SK-N-DZ (cell line): ENCODE measurements around the gene KCNIP4.
"Not testable (repeated sequence)": the region's sequence is repeated elsewhere in the genome, so short reads cannot be mapped to it uniquely, and the experiment has no call there.

Experiments
- DNase-seq: peaks from one replicate; pipeline ENCODE4 v3.0.0-alpha.2; 2015; ENCODE audit warnings: low spot score

The KCNIP4 gene

DNA sequence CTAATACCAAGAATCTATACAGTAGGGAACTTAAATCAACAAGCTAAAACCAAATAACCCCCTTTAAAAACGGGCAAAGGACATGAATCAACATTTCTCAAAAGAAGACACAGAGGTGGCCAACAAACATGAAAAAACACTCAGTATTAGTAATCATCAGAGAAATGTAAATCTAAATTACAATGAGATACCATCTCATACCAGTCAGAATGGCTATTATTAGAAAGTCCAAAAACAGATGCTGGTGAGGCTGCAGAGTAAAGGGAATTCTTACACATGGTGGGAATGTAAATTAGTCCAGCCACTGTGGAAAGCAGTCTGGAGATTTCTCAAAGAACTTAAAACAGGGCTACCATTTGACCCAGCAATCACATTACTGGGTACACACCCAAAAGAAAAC, 1080.5 kb downstream of the KCNIP4 start:
- no peak for DNase-seq

DNA sequence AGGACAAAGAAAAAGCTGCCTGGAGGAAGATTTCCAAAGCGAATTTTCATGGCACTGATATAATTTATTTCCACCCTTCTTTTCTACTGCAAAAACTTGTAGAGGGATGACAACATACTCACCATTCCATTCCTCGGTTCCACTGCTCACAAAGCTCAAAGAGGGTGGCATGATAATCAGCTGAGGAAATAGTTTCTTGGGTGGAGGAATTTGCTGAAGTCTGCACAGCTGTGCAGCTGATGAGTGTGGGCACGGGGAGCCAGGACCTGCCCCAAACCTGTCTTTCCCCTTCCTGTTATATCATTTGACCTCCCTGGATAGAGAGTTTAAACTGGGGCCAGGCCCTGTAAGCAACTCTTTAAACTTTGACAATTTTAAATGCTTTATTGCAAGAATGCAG, 1087.7 kb downstream of the KCNIP4 start:
- DNase-seq: no peak

DNA sequence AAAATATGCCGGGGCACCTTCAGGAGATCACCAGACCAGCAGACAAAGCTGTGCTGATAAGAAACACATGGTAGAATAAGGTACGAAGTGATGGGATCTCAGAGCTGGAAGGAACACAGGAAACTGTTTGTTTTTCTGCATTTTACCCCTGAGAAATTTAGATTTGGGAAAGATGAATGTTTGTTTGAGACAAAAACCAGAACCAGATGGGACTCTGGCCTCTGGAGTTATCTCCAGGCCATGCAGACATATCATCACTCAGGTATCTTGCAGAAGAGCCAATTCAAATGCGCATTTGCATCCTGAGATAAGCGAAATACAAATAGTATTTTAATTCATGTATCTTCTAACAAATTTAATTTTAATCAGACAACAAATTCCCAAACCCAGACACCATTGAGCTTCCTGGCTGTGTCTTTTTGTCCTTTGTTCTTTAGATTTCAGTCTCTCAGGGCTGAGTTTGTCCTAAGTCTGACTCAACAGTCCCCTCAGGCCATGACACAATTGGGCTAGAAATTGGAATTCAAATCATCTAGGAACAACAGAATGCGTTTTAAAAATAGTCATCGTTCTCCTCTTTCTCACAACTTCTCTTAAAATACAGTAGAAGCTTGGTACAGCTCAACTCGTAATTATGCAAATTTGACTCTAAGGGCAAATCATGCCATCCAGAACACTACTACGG, 1089.3 kb downstream of the KCNIP4 start:
- DNase-seq: peak; percentile 3

DNA sequence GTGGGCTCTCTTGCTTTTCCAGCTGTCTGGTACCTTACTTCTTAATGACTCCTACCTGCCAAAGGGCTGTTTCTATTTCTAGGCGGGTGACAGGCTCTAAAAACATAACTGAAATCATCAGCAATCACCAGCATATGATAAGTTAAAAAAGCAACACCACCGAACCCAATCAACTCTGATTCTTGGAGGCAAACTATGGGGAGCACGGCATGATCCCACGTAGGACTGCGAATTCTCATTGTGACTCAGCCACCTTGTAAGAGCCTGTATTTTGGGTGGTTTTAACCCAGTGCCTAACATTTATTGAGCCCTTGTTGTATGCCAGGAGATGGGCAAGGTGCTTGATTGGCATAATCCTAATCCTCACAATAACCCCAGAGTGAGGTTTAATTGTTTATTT, 1091.5 kb downstream of the KCNIP4 start:
- DNase-seq: no peak

DNA sequence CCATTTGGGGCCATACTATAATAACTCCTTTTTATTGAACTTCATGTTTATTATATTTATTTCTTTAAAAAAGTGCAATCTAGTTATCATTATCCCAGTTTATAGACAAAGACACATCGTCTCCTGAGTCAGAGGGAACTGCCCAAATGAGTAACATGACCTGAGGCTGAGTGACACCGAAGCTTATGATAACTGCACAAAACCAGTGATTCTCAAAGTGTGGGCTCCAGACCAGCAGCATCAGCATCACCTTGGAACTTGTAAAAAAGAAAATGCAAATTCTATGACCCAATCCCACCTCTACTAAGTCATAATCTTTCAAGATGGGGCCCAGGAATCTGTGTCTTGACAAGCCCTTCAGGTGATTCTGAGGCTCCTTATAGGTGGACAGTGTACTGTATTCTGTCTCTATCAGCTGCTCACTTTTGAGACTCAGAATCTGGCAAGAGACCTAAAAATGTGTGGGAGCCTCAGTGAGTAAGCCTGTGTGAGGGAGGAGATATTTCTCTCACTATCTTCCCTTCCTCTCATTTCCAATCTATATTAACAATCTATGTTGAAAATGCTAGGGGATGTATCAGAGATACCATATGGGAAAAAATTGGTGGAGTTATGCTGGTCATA, 1101.3 kb downstream of the KCNIP4 start:
- no peak for DNase-seq

DNA sequence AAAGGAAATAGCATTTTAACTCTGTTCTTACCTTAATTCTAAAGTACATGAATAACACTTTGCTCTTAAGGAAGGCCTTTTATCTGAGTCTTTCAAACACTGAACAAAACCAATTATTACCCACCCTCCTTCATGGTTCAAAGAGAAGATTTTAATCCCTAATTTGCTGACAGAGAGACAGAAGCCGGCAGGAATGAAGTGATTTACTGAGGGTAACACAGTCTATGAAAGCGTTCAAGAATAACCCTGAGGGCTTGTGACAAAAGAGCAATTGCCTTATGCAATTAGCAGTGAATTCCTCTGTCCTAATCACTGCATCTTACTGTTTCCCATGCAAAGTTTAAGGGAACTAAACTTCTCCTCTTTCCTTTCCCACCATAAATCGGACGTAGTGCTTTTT, 1104.3 kb downstream of the KCNIP4 start:
- no peak for DNase-seq

DNA sequence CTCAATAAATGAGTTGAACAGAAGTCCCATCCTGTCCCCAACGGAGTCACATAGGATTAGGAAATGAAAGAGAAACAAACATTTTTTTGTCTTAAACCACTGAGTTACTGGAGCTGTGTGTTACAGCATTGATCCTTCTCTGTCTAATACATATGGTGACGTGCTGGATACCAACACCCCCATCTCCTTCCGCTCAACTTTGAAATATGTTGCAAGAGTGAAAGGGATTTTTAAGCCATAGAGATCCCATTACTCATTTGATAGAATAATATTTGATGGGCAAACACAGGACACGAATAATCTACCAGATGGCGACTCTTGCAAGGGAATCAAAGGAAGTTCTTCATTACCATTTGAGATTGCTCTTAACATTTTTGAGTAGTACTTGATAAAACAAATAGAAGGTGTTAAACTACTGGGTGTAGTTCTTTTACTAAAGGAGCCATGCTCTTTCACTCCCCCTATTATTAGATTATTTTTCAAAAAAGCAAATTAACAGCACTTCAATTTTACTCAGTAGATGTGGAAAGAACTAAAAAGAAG, 1107.9 kb downstream of the KCNIP4 start:
- DNase-seq: no peak

DNA sequence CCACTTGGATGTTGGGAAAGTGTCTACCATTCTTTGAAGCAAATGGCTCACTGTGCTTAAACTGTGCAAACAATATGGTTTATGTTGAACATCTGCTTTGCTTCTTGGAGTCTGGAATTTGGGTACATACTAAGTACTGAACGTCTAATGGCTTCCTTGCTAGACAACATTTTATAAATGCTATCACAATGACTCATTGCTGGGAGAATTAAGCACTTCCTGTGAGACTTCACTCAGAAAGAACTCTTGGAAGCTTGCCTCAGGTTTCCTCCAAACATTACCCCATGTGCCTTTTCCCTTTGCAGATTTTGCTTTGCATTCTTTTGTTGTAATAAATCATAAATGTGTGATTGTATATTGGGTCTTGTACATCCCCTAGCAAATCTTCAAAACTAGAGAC, 1108.6 kb downstream of the KCNIP4 start:
- DNase-seq: no peak

DNA sequence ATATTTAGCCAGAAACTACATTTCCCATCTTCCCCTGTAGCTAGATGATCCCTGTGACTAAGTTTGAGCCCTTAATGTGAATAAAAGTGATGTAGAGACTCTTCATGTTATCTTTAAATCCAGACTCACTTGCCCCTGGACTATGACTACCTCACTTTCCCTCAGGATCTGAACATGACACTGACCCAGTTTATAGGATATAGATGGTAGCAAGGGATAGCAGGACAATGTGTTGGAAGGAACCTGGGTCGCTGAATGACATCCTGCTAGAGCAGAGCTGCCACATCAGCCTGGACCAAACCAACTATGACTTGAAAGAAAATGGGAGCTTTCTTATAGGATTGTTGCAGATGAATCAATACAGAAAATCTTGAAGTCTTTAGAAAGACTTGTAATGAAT, 1110.1 kb downstream of the KCNIP4 start:
- no peak for DNase-seq

DNA sequence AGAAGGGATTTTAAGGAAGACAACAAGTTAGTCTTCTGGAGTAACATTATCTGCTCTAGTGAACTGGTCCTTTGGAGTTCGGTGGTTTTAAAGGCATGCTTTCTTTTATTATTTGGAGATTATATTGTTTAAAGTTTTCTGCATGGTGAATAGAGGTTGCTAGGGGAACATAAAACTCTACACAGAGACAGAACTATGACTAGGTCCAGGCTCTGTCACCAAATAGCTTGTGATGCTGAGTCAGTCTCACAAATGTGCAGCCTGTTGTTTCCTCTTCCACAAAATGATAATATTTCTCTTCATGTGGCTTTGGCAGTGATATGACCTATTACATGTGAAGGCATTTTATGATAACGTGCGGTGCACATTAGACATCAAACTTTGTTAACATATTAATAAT, 1115.7 kb downstream of the KCNIP4 start:
- no peak for DNase-seq

DNA sequence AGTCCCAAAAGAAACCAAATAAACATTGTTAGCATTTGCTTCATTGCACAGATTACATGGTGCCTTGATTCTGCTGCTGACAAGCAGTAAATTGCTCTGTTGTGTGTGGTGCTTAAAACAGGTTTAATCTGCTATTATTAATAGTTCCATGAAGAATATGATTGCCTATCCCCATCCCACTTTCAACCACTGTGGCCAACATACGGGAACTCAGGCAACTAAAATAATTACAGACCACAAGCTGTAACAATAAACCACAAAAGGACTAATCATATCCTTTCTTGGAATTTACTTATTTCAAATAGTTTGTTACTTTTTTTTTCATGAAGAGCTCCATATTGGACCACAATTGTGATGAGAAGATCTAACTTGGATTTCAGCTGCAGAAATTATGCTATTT, 1116.8 kb downstream of the KCNIP4 start:
- DNase-seq: no peak

DNA sequence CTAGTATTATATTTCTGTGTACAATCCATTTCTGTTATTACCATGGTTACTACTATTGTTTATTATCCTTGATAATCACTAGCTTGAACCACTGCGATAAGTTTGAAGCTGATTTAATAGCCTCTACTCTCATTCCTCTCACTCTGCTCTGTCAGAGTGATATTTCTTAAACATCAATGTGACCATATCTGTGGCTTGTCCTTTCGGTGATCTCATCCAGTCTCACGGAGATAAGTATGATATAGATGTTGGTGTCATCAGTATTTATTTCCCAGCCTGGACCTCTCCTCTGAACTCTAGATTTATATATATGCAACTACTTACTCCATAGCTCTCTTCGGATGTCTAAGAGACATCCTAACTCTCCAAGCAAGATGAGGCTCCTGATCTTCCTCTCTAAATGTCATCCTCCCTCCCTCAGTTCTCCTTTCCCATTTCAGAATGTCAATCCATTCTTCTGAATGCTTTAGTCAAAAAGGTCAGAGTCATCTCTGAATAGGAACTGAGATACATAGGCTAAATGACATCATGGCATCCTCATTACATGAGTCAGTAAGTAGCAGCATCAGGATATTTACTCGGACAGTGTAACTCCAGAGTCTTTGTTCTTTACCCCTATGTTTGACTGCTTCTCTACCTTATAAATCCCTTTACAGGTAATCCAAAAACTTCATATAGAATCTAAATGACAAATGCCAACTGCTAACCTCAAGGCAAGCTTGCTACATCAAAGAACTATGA, 1118.8 kb downstream of the KCNIP4 start:
- DNase-seq: no peak

DNA sequence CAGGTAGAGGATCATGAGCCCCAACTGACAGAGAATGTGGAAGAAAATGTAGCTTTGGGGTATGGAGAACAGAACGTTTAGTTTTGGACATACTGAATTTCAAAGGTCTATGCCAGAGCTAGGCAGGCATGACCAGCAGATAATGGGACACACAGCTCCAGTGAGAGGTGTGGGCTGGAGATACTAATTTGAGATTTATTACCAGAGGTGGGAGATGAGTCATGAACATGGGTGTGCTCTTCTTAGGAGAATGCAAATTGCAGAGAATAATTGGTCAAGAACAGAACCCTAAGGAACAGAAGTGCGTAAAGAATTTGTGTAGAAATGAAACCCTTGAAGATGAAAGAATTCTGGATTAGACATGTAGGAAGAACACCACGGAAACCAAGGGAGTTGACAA, 1123.1 kb downstream of the KCNIP4 start:
- DNase-seq: no peak

DNA sequence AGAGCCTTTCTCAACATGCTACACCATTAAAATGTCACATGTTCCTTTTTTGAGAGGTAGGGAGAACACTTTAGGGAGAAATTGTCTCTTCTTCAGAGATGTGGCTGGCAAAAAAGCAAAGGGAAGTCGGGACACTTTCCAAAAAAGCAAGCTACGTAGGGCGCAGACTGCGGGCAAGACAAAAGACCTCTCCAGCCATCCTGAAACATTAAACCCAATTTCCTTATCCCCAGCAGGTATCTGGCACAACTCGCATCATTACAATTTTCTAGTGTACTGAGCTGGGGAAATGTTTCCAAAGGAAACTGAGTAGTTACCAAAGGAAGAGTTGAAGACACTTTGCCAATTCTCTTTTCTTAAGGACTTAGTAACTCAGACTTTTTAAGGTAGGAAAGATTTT, 1132.3 kb downstream of the KCNIP4 start:
- no peak for DNase-seq

DNA sequence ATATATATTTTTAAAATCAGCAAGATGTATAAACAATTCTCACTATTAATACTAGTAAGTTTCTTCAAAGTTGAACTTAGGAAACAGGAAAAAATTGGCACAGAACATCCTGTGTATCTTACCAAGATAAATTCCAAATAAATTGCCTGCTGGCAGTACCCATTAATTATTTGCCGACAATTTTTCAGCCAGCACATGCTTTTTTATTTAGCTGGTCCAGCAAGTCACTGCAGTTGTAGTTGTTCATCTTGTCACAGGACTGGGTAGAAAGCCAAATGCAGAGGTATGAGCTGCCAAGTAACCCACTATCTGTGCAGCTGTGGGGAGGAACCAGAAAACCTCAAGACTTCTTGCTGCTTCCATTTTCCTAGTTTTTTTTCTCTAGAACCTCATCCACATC, 1134.9 kb downstream of the KCNIP4 start:
- no peak for DNase-seq

DNA sequence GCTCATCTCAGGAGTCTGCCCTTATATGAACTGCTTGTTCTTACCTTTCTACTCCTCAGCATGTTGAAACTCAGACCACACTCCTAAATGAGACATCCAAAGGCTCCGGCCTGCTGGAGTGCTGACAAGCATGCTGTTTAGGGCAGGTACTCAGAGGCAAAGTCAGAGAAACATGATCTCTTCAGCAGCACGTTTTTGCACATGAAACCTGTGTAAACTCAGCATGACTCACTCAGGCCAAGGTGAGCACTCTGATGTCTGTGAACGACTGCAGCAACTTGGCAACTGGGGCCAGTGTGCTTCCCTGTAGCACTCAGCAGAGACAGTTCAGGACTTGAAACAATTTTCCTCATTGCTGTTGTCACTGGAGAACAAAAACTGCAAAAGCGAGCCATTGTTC, 1138.8 kb downstream of the KCNIP4 start:
- no peak for DNase-seq

DNA sequence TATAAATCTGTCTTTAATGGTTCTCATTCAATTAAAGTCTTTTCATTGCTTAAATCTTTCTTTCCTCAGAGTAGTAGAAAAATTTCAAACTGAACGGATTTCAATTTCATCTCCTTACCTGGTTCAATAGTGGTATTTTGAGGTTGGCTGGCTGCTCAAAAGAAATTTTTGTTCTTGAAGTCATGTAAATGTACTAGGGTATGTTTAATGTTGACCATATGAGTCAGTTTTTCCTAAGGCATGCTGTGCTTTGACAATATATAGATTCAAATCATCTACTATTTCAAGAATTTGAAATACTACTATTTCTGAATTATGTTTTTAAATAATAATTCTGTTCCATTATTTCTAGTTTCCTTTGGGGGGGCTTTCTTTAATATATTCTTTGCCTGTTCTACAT, 1142.9 kb downstream of the KCNIP4 start:
- no peak for DNase-seq

DNA sequence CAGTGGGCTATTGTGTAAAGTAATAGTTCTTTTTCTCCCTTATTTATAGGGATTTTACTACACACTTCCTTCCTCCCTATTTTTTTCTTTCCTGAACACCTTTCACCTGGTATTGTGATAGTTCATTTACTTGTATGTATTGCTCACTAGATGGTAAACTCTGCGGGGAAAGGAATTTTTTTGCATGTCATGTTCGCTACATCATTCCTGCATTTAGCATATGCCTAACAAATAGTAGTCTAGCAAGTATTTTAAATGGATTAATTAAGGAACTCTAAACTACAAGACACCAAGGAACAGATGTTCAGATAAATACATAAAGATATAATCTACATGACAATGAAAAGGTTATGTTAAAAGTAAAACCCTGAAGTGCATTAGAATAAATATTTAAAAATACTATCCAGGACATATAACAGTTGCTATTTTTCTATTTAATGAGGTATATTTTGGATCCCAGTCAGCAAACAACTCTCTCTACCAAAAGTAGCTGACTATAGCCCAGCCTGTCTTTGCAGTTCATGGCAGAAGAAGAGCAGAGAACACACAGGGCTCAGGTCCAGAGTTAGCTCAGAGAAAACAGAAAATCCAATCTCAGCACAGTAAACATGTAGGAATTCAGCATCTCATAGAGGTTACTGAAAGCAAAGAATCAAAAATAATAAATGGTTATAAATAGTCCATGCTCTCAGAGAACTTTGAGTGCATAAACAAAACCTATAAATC, 1160.5 kb downstream of the KCNIP4 start:
- DNase-seq: no peak

DNA sequence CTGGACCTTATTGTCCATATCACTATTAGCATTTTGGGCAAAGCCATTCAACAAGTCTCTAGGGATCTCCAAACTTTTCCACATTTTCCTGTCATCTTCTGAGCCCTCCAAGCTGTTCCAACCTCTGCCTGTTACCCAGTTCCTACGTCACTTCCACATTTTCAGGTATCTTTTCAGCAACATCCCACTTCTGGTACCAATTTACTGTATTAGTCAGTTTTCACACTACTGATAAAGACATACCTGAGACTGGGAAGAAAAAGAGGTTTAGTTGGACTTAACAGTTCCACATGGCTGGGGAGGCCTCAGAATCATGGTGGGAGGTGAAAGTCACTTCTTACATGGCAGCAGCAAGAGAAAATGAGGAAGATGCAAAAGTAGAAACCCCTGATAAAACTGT, 1165.4 kb downstream of the KCNIP4 start:
- DNase-seq: not testable (repeated sequence)

DNA sequence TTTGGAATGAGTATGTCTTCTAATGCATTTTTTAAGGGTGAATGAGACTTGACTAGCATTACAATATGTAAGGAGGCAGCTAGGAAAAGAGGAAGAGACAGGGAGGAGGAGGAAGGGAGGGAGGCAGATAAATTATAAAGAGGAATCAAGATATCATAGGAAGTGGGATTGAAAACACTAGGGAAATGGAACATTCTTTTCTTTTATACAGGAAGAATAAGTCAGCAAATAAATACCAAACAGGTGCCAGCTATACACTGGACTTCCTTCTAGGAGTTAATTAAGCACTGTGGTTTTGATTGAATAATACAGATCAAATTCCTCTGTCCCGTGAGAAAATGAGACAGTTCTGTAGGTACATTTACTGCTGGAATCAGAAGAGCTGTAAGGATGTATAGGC, 1169.7 kb downstream of the KCNIP4 start:
- DNase-seq: no peak

DNA sequence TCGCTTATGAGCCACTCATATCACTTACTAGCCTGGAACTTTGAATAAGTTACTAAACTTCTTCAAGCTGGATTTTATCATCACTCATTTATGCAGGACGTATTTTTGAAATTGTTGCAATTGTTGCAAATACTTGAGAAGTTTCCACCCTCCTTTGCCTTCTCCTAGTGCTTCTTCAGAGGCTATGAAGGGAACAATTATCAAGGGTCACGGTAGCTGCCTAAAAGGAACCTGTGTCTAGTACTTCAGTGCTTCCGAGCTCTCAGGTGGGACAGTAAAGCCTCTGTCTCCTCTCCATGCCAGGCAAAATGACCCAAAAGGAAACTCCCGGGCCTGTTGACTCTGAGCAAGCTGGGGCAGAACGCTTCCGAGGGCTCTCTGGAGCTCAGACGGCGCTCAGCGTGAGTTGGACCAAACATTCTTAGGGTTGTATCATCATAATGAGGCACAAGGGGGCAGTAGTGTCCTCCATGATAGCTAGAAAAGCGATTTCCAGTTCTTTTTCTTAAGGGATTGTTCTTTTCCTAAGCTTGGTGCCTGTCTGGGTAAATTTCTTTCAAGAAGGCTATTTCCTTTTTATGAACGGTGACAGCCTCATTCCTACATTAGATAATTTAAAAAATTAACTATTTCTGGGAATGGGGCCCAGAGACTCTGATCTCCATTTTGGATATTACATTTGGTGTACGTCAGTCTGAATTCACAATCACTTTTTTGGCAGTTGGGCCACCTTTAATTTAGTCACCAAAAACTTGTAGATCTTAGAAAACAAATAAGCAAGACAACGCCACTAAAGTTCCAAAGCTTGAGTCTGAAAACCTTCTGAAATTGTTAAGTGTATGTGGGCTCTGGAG, 1175.2 kb downstream of the KCNIP4 start:
- peak; percentile 62 for DNase-seq
